Stromal cell of bone marrow (primary cell): ENCODE measurements around the gene YBEY.

Experiments used
- DNase-seq: peaks from one replicate; pipeline ENCODE4 v3.0.0-alpha.2; 2012; ENCODE audit warnings: low read depth

The YBEY gene

GRCh38 chr21:46329796-46330195 is 43.7 kb downstream of the YBEY start:
- no peak for DNase-seq

- no peak for DNase-seq
Observed at GRCh38 chr21:46334351-46335140, 48.4 kb downstream of the YBEY start.

- DNase-seq, result no peak
Observed at GRCh38 chr21:46336603-46337002, 50.5 kb downstream of the YBEY start.

GRCh38 chr21:46340998-46341397 is 54.9 kb downstream of the YBEY start:
- no peak for DNase-seq

GRCh38 chr21:46344219-46344915 is 58.2 kb downstream of the YBEY start:
- DNase-seq, result no peak

- DNase-seq, result no peak
Observed at GRCh38 chr21:46345861-46346260, 59.7 kb downstream of the YBEY start.

- no peak for DNase-seq
Observed at GRCh38 chr21:46346296-46347202, 60.4 kb downstream of the YBEY start.

- no peak for DNase-seq
Observed at GRCh38 chr21:46347203-46347550, 61.0 kb downstream of the YBEY start.
